SU-DHL-6 (cell line): ENCODE measurements around the gene TTC27.

Experiments used
- EZH2phosphoT487 ChIP-seq: fragments of 200-600 bp; sonication (generic), shearing (Covaris generic); conservative IDR thresholded peaks from 2 replicates; pipeline ENCODE4 v1.6.1; 2018; ENCODE audit warnings: mild to moderate bottlenecking, antibody characterized with exemption, low read length, moderate library complexity, mixed read lengths
- TF ChIP-seq, protein P1 (sequence below): fragments of 200-600 bp; sonication (generic); IDR thresholded peaks from one replicate; pipeline ENCODE4 v1.5.1; 2017; ENCODE audit warnings: antibody characterized with exemption, mild to moderate bottlenecking, low read length, moderate library complexity; ENCODE audit not compliant: insufficient read depth, poor library complexity, severe bottlenecking

GRCh38 chr2:32680942-32681341 is 53.1 kb downstream of the TTC27 start:
- TF ChIP-seq, protein P1, sequence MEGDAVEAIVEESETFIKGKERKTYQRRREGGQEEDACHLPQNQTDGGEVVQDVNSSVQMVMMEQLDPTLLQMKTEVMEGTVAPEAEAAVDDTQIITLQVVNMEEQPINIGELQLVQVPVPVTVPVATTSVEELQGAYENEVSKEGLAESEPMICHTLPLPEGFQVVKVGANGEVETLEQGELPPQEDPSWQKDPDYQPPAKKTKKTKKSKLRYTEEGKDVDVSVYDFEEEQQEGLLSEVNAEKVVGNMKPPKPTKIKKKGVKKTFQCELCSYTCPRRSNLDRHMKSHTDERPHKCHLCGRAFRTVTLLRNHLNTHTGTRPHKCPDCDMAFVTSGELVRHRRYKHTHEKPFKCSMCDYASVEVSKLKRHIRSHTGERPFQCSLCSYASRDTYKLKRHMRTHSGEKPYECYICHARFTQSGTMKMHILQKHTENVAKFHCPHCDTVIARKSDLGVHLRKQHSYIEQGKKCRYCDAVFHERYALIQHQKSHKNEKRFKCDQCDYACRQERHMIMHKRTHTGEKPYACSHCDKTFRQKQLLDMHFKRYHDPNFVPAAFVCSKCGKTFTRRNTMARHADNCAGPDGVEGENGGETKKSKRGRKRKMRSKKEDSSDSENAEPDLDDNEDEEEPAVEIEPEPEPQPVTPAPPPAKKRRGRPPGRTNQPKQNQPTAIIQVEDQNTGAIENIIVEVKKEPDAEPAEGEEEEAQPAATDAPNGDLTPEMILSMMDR: no peak
- TF ChIP-seq EZH2phosphoT487: no peak
